ENCODE results near the gene PRF1. TPM values are rescaled to one million over a fixed set of nuclear protein-coding genes. Genes with fewer than 3 reads are reported as not detected.
A peak's percentile ranks its signal among the peaks of the same experiment; 100 is the strongest.

Gene PRF1
- total RNA-seq, 2 donors from 2014 or later = not detected

GRCh38 chr10:70586348-70586930, 16.1 kb downstream of the PRF1 start:
- H3K27me3 ChIP-seq (ENCODE audit: control insufficient read depth, insufficient read depth, low read length, poor library complexity, severe bottlenecking) = no peaks in the 10 kb centered on the region
- peak; percentile 36 for DNase-seq
- no peaks in the 10 kb centered on the region for H3K9me3 ChIP-seq (ENCODE audit: control insufficient read depth, low read length)
- no peaks in the 10 kb centered on the region for H3K36me3 Mint-ChIP-seq (ENCODE audit: low read depth)
- H3K27me3 Mint-ChIP-seq (ENCODE audit: insufficient read depth) = peaks cover 1% of the 10 kb centered on the region
- H3K36me3 ChIP-seq (ENCODE audit: control insufficient read depth, insufficient read depth, low read length) = no peaks in the 10 kb centered on the region
- peaks cover 10% of the 10 kb centered on the region for H3K4me1 Mint-ChIP-seq
- WGBS, 2 experiments (ENCODE audit: insufficient coverage in 1 of 2, insufficient read length in 1 of 2) = 89 to 95% methylated on average over 3 to 8 of the region's 8 CpGs
- no peaks in the 10 kb centered on the region for H3K4me1 ChIP-seq (ENCODE audit: control insufficient read depth, insufficient read depth, low read length)
- no peak overlapping the region for H3K4me3 ChIP-seq (ENCODE audit: low read length)
- no peak for TF ChIP-seq CTCF (conservative IDR thresholded peaks at IDR 0.05)
- no peak overlapping the region for H3K9ac ChIP-seq (ENCODE audit: extremely low read depth, low read length, poor library complexity, severe bottlenecking)
- H3K9me3 Mint-ChIP-seq = no peaks in the 10 kb centered on the region
- no peak overlapping the region for H3K27ac Mint-ChIP-seq
- no peak overlapping the region for H3K4me3 Mint-ChIP-seq
- no peak overlapping the region for H3K27ac ChIP-seq (ENCODE audit: low read depth, low read length)

GRCh38 chr10:70585578-70586169, 16.9 kb downstream of the PRF1 start:
- H3K9me3 Mint-ChIP-seq = no peaks in the 10 kb centered on the region
- H3K36me3 Mint-ChIP-seq (ENCODE audit: low read depth) = no peaks in the 10 kb centered on the region
- H3K4me1 Mint-ChIP-seq = peaks cover 10% of the 10 kb centered on the region
- no peak overlapping the region for H3K4me3 ChIP-seq (ENCODE audit: low read length)
- H3K27me3 Mint-ChIP-seq (ENCODE audit: insufficient read depth) = peaks cover 1% of the 10 kb centered on the region
- no peak overlapping the region for H3K27ac Mint-ChIP-seq
- 89 to 100% methylated on average over 3 to 8 of the region's 8 CpGs for WGBS, 2 experiments (ENCODE audit: insufficient coverage in 1 of 2, insufficient read length in 1 of 2)
- no peaks in the 10 kb centered on the region for H3K36me3 ChIP-seq (ENCODE audit: control insufficient read depth, insufficient read depth, low read length)
- no peaks in the 10 kb centered on the region for H3K9me3 ChIP-seq (ENCODE audit: control insufficient read depth, low read length)
- no peaks in the 10 kb centered on the region for H3K4me1 ChIP-seq (ENCODE audit: control insufficient read depth, insufficient read depth, low read length)
- H3K27me3 ChIP-seq (ENCODE audit: control insufficient read depth, insufficient read depth, low read length, poor library complexity, severe bottlenecking) = no peaks in the 10 kb centered on the region
- peak; percentile 45 for DNase-seq
- TF ChIP-seq CTCF (conservative IDR thresholded peaks at IDR 0.05) = no peak
- H3K27ac ChIP-seq (ENCODE audit: low read depth, low read length) = no peak overlapping the region
- H3K9ac ChIP-seq (ENCODE audit: extremely low read depth, low read length, poor library complexity, severe bottlenecking) = no peak overlapping the region
- H3K4me3 Mint-ChIP-seq = no peak overlapping the region

- Mint-ChIP-seq H3K27ac (no peak overlapping the region), H3K4me3 (no peak overlapping the region), H3K9me3 (no peaks in the 10 kb centered on the region), H3K4me1 (peaks cover 10% of the 10 kb centered on the region), H3K36me3 (ENCODE audit: low read depth) (no peaks in the 10 kb centered on the region), H3K27me3 (ENCODE audit: insufficient read depth) (peaks cover 1% of the 10 kb centered on the region)
- Histone ChIP-seq H3K9me3 (ENCODE audit: control insufficient read depth, low read length) (no peaks in the 10 kb centered on the region), H3K27ac (ENCODE audit: low read depth, low read length) (no peak overlapping the region), H3K9ac (ENCODE audit: extremely low read depth, low read length, poor library complexity, severe bottlenecking) (no peak overlapping the region), H3K36me3 (ENCODE audit: control insufficient read depth, insufficient read depth, low read length) (no peaks in the 10 kb centered on the region), H3K27me3 (ENCODE audit: control insufficient read depth, insufficient read depth, low read length, poor library complexity, severe bottlenecking) (no peaks in the 10 kb centered on the region), H3K4me1 (ENCODE audit: control insufficient read depth, insufficient read depth, low read length) (no peaks in the 10 kb centered on the region), H3K4me3 (ENCODE audit: low read length) (no peak overlapping the region)
- 17 to 40% methylated on average over 1 to 7 of the region's 7 CpGs for WGBS, 2 experiments (ENCODE audit: insufficient coverage in 1 of 2, insufficient read length in 1 of 2)
- DNase-seq = peak; percentile 88
- no peak for TF ChIP-seq CTCF (conservative IDR thresholded peaks at IDR 0.05)
Measured at GRCh38 chr10:70584909-70585544, 17.5 kb downstream of the PRF1 start.
